NCI-H82 treated with DMSO at 0.1 percent for 48 hours (cell line): ENCODE results near the gene RBM10.
"Not testable (repeated sequence)": the region's sequence is repeated elsewhere in the genome, so short reads cannot be mapped to it uniquely, and the experiment has no call there.

Experiments
- DNase-seq: peaks from one replicate; lab custom pipeline; 2025; ENCODE audit not compliant: unreplicated experiment; lab: John Stamatoyannopoulos, UW

Gene RBM10, protein sequence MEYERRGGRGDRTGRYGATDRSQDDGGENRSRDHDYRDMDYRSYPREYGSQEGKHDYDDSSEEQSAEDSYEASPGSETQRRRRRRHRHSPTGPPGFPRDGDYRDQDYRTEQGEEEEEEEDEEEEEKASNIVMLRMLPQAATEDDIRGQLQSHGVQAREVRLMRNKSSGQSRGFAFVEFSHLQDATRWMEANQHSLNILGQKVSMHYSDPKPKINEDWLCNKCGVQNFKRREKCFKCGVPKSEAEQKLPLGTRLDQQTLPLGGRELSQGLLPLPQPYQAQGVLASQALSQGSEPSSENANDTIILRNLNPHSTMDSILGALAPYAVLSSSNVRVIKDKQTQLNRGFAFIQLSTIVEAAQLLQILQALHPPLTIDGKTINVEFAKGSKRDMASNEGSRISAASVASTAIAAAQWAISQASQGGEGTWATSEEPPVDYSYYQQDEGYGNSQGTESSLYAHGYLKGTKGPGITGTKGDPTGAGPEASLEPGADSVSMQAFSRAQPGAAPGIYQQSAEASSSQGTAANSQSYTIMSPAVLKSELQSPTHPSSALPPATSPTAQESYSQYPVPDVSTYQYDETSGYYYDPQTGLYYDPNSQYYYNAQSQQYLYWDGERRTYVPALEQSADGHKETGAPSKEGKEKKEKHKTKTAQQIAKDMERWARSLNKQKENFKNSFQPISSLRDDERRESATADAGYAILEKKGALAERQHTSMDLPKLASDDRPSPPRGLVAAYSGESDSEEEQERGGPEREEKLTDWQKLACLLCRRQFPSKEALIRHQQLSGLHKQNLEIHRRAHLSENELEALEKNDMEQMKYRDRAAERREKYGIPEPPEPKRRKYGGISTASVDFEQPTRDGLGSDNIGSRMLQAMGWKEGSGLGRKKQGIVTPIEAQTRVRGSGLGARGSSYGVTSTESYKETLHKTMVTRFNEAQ

GRCh38 chrX:47144626-47145394 is at the start of gene RBM10, which contains the start of gene NDUFB11:
Gene RBM10 (plus strand): TSS chrX:47145221. CDS start chrX:47147482, 2,261 bp downstream.
Gene NDUFB11 (minus strand): TSS chrX:47144702. CDS start chrX:47144679, 23 bp downstream.
- DNase-seq = peak; percentile 86

DNA sequence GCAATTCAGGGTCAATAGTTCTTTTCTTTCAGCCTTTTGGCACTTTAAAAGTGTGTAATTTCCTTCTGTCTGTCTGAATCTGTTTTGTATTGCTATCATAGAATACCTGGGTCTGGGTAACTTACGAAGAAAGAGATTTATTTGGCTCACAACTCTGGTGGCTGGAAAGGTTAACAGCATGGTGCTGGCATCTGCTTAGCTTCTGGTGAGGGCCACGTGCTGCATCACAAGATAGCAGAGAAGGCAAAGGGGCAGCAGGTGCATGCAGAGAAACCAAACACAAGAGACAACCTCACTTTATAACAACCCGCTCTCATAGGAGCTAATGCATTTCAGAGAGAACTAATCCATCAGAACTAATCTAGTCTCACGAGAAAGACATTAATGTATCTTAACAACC is 48.0 kb upstream of the RBM10 start:
- DNase-seq = peak; percentile 48

GRCh38 chrX:47098338-47099094 is 46.5 kb upstream of the RBM10 start:
- DNase-seq = no peak

DNA sequence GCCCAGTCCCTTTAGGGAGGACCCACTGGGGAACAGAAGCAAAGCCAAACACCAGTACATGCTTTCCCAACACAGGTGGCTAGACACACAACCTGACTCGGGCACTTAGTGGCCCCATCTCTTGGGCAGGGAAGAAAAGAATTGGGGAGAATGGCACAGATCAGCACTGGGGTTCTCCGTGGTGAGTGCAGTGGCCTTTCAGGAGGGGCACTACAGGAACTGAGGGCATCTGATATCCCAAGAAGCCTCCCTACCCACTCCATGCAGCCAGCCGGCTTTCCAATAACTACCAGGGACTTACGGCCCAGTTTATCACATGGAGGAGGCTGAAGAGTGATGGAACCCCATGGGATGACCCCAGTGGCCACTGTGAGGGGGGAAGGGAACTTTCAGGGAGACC is 43.8 kb upstream of the RBM10 start:
- DNase-seq = no peak

GRCh38 chrX:47110936-47111615 is 33.9 kb upstream of the RBM10 start:
- not testable (repeated sequence) for DNase-seq

GRCh38 chrX:47112316-47112954 is 32.6 kb upstream of the RBM10 start:
- DNase-seq = no peak

DNA sequence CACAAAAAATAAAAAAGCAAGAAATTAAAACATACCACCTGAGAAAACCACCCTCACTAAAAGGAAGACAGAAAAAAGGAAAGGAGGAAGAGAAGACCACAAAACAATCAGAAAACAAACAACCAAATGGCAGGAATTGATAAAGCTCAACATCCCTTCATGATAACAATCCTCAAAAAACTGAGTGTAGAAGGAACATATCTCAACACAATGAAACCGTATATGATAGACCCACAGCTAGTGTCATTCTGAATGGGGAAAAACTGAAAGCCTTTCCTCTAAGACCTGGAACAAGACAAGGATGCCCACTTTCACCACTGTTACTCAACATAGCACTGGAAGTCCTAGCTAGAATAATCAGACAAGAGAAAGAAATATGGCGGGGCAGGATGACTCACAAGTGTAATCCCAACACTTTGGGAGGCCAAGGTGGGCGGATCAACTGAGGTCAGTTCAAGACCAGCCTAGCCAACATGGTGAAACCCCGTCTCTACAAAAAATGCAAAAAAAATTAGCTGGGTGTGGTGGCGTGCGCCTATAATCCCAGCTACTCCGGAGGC is 28.4 kb upstream of the RBM10 start:
- not testable (repeated sequence) for DNase-seq

GRCh38 chrX:47124466-47124865 is 20.6 kb upstream of the RBM10 start:
- not testable (repeated sequence) for DNase-seq

- DNase-seq = peak; percentile 92
Measured at GRCh38 chrX:47129157-47129898, 15.7 kb upstream of the RBM10 start.

DNA sequence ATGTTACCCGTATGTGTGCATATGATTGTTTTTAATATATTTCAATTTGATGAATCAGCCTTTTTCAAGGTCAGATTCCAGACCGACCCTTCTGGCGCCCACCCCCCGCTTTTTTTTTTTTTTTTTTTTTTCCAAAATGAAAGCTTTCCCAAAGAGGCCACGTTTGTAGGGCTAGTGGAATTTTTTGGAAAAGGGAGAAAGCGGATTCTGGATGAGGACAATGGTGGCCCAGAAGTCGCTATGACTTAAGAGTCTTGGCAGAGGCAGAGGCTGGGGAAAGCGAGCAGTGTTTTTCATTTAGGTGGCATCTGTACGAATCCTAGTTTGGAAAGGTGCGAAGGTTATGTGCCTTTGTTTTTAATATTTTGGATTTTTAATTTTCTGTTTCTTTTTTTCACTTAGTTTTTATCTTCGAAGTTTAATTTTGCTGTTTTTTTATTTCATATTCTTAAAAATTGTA is 15.1 kb upstream of the RBM10 start:
- DNase-seq = no peak

DNA sequence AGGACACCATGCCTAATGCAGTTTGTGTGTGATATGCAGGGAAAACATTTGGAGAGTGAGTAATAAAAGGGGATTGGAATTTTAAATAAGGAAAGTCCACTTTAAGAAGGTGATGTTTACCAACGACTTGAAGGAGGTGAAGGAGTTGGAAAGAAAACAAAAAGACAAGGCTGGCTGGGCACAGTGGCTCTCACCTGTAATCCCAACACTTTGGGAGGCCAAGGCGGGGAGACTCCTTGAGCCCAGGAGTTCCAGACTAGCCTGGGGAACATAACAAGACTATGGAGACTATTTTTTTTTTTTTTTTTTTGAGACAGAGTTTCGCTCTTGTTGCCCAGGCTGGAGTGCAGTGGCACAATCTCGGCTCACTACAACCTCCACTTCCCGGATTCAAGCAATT is 11.5 kb upstream of the RBM10 start:
- no peak for DNase-seq

- DNase-seq = not testable (repeated sequence)
Measured at GRCh38 chrX:47135650-47136049, 9.4 kb upstream of the RBM10 start.

GRCh38 chrX:47138171-47138570 is 6.8 kb upstream of the RBM10 start:
- no peak for DNase-seq

GRCh38 chrX:47143894-47144625 is 961 bp upstream of the RBM10 start:
- no peak for DNase-seq

- no peak for DNase-seq
Measured at GRCh38 chrX:47145395-47146120, 537 bp downstream of the RBM10 start.

- DNase-seq = no peak
Measured at GRCh38 chrX:47146121-47146935, 1.3 kb downstream of the RBM10 start.
